Amniotic epithelial cell (primary cell): ENCODE data around the gene RS1.
A peak's percentile ranks its signal among the peaks of the same experiment; 100 is the strongest.

Experiments used
- DNase-seq: peaks from one replicate; pipeline ENCODE4 v3.0.0-alpha.2; 2010; ENCODE audit warnings: low read depth

The RS1 gene

DNA sequence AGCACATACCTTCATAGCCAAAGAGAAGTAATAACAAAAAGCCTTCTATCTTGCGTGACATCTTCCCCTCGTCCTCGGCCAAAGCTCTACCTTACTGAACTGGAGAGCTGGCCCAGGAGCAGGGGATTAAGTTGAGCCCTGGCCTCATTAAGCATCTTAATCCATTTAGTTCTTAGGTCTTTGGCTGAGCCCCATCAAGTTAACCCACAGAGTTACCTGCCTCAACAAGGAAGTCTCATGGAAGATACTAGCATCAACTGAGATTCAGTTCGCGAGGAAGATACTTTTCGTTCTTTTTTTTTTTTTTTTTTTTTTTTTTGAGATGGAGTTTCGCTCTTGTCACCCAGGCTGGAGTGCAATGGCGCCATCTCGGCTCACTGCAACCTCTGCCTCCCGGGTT, at the start of gene RS1:
TSS of gene RS1 (minus strand) at position 101 of the 400 bp plus-strand sequence. CDS start at position 61, 40 bp downstream.
- no peak for DNase-seq

- no peak for DNase-seq
These were observed 47.9 kb upstream of the RS1 start for GRCh38 chrX:18719852-18720251.

DNA sequence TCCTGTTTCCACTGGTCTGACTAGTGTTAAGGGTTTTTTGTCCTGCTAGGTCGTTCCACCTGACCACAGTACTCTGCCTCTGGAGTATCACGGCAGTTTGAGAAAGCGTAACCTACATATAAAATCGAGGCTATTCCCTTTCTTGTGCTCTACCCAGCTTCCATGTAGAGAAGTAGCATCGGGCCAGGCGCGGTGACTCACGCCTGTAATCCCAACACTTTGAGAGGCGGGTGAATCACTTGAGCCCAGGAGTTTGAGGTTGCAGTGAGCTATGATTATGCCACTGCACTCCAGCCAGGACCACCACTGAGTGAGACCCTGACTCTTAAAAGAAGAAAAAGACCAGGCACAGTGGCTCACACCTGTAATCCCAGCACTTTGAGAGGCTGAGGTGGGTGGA, 43.0 kb upstream of the RS1 start:
- DNase-seq = no peak

DNA sequence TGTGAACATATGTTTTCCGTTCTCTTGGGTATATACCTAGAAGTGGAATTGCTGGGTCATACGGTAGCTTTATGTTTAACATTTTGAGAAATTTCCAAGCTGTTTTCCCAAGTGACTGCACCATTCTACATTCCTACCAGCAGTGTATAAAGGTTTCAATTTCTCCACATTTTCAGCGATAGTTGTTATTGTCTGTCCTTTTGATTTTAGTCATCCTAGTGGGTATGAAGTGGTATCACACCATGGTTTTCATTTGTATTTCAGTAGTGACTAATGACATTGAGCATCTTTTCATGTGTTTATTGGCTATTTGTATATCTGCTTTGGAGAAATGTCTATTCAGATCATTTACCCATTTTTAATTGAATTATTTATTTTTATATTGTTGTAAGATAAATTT, 37.9 kb upstream of the RS1 start:
- no peak for DNase-seq

- DNase-seq = no peak
These were observed 35.6 kb upstream of the RS1 start, which contains the start of gene PPEF1 for GRCh38 chrX:18707426-18708049. Gene PPEF1 (plus strand): TSS chrX:18707645. CDS start chrX:18707781, 136 bp downstream.

DNA sequence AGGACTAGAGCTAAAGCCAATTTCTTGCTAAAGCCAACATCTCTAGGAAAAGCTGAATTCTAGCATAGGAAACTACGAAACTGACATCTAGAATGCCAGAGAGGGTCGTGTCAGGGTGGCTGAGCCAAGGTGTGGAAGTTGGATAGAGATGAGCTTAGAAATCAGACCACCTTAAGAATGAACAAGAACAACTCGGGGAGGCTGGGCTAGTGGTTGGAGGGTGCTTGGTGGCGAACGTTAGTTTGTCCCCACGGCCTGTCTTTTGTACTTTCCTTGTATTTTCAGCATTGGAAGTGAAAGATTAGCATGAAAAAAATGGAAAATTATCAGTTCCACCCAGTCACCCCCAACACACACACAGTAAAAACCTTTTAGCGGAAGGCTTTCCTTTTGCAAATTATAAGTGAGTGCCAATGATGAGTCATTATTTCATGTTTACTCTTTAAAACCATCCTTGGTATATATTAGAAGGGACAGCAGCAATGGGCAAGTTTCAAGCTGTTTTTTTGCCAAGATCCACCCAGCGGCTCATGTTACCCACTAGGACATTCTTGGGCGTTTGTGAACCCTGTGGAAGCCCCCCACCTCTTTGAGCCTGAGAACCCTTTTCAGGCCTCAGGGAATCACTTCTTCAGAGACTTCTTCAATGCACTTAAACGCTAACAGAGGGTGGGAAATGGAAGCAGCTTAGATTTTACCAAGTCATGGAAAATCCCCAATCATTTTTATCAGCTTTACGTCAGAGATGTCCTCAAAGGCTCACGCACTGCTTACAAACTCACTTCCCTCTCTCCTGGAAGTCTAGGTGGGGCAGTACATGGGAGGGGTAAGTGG, 30.7 kb upstream of the RS1 start:
- DNase-seq = no peak

DNA sequence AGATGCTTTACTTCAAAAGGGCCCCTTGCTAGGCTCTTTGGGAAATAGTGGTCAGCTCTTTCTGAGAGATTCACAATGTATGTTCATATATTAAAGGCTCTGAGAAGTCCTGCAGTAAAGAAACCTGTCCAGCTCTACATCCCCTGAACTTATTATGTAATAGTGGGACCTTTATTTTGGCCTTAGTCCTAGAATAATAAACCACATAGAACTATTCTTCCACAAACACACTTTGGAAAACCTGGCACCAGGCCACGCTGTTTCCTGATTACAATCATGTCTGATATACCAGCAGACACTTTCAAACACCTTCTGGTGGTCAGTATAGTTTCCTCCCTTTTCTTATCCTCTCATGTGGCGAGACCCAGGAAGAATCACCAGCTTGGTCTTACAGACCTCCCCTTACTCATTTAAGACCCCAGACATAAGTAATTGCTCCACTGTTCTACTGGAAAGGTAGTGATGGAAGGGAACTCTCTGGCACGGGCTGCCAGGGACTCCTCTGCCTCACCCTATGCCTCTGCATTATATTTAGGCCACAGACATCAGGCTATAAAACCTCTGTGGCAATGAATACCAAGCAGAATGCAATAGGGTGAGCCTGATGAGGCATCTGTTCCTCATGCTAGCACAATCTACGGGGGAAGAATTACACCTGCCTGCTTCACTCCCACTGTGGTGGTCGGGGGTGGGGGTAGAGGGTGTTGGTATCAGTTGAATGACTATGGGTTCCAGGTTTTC, 29.9 kb upstream of the RS1 start:
- no peak for DNase-seq

DNA sequence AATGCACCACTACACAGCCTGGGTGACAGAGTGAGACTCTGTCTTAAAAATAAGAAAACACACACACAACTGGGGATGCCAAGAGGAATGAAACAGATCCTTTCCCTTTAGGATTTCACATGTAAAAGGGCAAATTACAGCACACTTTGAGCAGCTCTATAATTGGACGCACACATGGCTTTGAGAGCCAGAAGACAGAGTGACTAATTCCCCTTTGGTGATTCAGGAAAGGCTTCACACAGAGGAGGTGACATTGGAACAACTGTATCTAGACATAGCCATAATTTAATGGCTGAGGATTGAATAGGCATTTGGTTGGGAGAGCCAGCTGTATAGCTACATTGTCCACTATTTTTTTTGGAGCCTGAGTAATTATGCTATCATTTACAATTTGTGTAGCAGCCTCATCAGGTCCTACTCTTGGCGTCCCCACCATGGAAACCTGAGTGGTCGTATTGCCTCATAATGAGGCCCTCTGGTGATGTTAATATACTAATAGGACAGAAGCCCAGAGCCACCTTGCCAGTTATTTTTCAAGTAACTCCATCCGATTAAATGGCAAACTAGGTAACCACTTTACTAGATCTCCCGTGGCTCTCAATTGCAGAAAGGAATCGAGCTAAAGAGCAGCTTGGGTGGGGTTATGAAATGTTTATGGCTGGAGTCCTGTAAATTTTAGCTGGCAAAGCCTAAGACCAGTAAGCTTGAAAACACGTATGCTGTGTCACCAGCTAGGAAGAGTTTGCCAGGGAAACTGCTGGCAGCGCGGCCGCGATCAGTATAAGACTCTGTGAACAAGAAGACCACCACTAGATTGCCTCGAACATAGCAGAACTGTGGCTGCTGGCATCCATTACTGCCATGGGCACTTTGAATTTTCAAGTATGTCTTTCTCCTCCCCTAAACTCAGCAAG, 27.1 kb upstream of the RS1 start:
- DNase-seq = no peak

- DNase-seq = no peak
These were observed 24.7 kb upstream of the RS1 start for GRCh38 chrX:18696653-18697052.

DNA sequence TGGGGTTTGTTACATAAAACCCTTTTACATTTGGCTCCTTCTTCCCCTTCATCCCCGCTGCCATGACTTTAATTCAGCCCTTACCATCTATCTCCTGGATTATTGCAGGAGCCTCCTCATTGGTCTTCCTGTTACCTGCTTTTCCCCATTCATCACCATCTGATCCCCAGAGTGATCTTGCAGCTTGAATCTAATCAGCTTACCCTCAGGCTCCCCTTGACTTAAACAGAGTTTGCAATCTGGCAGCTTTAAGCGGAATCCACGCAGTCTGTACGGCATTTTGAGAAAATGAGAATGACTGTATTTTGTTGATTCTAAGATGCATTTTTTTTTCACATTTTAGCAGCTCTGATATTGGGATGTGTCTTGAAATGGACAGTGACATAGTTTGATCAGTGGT, 20.6 kb upstream of the RS1 start:
- no peak for DNase-seq

DNA sequence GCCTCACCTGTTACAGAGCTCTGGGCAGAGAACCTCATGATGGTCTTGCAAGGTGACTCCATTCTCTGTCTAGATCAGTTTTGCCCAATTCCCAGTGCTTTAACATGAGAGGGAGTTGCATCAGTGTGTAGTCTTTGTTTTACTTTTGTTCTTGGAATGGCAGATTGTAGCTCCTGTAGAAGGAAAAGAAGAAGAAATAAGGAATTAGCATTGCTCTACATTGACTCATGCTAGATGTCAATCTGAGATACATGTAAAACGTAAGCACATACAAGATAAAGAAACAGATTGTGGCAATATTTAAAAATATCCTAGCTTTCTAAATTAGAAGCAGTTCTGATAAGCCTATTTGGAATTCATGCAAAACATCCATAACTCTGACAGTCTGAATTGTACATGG, 19.5 kb upstream of the RS1 start:
- DNase-seq = no peak

DNA sequence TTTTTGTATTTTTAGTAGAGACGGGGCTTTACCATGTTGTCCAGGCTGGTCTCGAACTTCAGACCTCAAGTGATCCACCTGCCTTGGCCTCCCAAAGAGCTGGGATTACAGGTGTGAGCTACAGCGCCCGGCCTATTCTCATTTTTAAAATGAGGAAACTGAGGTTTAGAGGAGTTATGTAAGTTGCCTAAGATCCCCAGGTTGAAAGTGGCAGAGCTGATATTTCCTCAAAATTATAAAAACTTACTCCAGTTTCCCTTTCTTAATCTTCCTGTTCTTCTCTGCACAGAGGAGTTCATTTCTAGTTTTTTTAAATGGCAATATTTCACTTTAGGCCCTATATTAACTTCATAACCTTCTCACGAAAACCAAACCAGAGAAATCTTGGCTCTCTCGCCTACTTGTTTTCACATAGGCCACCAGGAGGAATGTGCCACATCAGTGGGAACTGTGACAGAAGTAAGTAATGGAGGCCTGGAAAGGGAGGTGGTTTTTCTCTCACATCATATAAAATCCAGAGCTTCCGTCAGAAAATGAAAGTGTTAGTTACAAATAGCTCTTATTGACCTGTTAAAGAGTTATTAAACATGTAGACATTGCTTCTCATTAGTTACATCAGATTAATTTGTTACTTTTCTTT, 16.1 kb upstream of the RS1 start:
- DNase-seq = no peak

DNA sequence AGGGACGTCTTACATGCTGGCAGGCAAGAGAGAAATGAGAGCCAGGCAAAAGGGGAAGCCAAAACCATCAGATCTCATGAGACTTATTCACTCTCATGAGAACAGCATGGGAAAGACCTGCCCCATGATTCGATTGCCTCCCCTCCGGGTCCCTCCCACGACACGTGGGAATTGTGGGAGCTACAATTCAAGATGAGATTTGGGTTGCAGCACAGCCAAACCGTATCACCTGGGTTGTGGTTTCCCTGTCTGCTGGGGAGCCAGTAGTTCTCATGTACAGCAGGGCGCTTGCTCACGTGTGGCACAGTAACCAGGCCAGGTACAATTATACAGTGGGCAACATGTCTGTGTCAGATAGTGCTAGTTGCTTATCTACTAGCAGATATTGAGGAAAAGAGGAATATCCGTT, 11.1 kb upstream of the RS1 start:
- no peak for DNase-seq

- DNase-seq = no peak
These were observed 10.1 kb upstream of the RS1 start for GRCh38 chrX:18681996-18682395.

DNA sequence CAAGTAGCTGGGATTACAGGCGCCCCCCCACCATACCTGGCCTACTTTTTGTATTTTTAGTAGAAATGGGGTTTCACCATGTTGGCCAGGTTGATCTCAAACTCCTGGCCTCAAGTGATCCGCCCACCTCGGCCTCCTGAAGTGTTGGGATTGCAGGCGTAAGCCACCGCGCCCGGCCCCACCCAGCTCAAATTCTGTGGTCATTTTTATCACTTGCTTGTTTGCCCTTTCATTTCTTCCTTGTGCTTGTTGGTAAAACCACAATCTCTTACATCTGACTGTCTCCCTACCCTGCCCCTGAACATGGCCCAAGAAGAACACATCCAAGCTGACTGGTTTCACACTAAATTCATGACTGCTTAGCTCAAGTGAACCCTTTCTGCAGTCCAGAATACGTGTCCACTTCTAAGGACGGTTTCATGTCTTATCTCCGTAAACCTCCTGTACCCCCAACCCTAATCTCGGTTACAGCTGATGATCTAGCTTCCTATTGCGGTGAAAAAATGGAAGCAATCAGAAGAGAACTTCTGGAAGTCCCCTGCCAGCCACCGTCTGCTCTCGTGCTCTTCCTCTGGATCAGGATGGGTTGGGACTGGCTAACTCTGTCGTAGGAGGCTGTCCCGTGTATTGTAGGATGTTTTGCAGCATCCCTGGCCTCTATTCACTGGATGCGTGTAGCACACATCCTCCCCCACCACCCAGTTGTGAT, 5.4 kb upstream of the RS1 start:
- no peak for DNase-seq

DNA sequence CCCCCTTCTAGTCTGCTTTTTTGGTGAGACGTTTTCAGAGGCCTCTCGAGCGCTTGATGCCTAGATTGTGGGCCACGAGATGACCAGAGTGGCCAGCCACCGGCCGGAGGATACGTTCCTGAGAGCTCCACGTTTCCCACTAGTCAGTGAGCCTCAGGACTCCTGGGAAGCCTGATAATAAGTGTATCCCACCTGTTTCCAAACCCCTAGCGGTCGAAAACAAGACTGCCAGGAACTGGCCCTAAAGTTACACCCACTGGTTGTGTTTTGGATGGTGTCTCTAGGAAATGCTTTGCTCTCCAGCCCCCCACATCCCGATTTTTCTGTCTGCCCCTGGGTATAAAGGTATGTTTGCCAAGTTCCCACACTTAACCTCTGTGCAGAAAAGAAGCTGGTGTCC, 4.6 kb upstream of the RS1 start:
- peak; percentile 4 for DNase-seq

DNA sequence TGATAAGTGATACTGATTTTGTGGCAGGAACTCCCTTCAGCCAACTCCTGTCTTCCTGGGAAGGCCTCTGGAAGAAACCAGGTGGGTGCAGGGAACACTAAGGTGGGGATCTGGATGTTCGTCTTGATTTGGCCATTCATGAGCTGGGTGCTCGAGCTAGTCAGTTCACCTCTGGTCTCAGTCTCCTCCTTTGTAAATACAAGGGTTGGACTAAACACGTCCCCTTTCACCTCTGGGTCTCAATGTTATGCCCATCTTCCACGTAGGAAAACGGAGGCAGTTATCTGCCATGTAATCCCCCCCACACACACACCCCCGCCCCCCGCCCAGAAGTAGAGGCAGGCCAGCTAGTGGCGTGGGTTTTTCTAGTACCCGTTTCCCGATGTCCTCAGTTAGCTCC, 4.1 kb upstream of the RS1 start:
- DNase-seq = no peak

DNA sequence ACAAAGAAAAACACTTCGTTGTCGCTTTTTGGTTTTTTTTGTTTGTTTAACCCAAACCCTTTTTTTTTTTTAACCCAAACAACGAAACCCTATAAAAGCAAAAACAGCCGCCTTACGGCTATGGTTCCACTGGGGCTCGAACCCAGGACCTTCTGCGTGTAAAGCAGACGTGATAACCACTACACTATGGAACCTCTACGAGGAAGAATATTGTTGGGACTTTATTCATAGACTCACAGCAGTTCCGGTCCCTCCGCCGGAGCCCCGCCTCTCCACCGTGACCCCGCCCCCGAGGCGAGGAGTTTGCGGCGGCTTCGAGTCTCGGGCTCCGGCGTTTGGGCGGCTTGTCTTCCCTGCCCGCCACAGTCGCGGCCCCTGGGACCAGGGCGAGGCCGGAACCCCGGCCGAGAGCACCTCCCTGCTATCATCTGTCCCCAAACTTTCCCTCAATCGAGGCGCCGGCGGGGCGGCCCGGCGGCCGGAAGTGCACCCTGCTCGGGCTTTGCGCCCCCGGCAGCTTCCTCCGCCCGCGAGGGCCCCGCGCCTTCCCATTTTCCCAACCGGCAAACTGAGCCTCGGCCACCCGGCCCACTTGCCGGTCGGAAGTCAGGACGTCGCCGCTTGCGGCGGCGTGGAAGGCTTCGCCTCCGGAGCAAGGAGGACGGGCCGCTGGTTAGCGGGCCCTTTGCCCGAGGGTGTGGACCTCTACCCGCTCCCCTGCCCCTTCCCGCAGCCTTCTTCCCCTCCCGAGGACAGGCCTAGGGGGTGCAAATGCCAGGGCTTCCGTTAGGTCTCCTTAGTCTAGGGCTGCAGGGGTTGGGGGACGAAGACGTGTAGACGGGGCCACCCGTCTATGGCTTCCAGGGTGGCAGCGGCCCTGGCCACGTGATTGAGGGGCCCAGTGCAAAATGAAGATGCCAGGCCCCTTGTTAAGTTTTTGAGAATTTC, 3.2 kb upstream of the RS1 start:
- DNase-seq = peak; percentile 48

- no peak for DNase-seq
These were observed 2.5 kb upstream of the RS1 start for GRCh38 chrX:18674417-18674787.
